MM.1S (cell line): ENCODE measurements around the gene MCHR1.

ENCODE experiments used
- DNase-seq: peaks from one replicate; pipeline ENCODE4 v3.0.0-alpha.2; 2015
- H2AFZ ChIP-seq: fragments of 300-600 bp; sonication (generic); 2 replicates; pipeline ENCODE4 v1.6.0; 2016; ENCODE audit warnings: antibody characterized with exemption, low read length
- H3F3A ChIP-seq: fragments of 300-600 bp; sonication (generic); 2 replicates; pipeline ENCODE4 v1.6.1; 2016; ENCODE audit warnings: mild to moderate bottlenecking, antibody characterized with exemption, low read length, moderate library complexity, mixed read lengths; ENCODE audit not compliant: insufficient read depth
- H3K27ac ChIP-seq: fragments of 300-600 bp; sonication (generic); 2 replicates; pipeline ENCODE4 v1.5.1; 2016; ENCODE audit warnings: mild to moderate bottlenecking, low read length
- H3K27me3 ChIP-seq: fragments of 300-600 bp; sonication (generic); replicated peaks from 2 replicates; pipeline ENCODE4 v1.6.0; 2016; ENCODE audit warnings: low read length; ENCODE audit not compliant: insufficient read depth
- H3K36me3 ChIP-seq: fragments of 300-600 bp; sonication (generic); replicated peaks from 2 replicates; pipeline ENCODE4 v1.6.1; 2016; ENCODE audit warnings: mild to moderate bottlenecking, low read length, mixed read lengths; ENCODE audit not compliant: insufficient read depth
- H3K4me1 ChIP-seq: fragments of 300-600 bp; sonication (generic); 2 replicates; pipeline ENCODE4 v1.6.1; 2016; ENCODE audit warnings: low read length, mixed read lengths
- H3K4me2 ChIP-seq: fragments of 300-600 bp; sonication (generic); 2 replicates; pipeline ENCODE4 v1.6.0; 2016; ENCODE audit warnings: low read depth, low read length
- H3K4me3 ChIP-seq: fragments of 300-600 bp; sonication (generic); 2 replicates; pipeline ENCODE4 v1.5.1; 2016; ENCODE audit warnings: low read length, mixed read lengths
- H3K79me2 ChIP-seq: fragments of 300-600 bp; sonication (generic); 2 replicates; pipeline ENCODE4 v1.6.1; 2016; ENCODE audit warnings: mixed run types, low read length, mixed read lengths
- H3K9ac ChIP-seq: fragments of 300-600 bp; sonication (generic); 2 replicates; pipeline ENCODE4 v1.6.1; 2016; ENCODE audit warnings: low read length, mixed read lengths
- H3K9me2 ChIP-seq: fragments of 300-600 bp; sonication (generic); replicated peaks from 2 replicates; pipeline ENCODE4 v1.6.1; 2016; ENCODE audit warnings: mild to moderate bottlenecking, low read length, mixed read lengths; ENCODE audit not compliant: insufficient read depth
- H3K9me3 ChIP-seq: fragments of 300-600 bp; sonication (generic); replicated peaks from 2 replicates; pipeline ENCODE4 v1.6.1; 2016; ENCODE audit warnings: mild to moderate bottlenecking, low read length, mixed read lengths; ENCODE audit not compliant: insufficient read depth
- H4K20me1 ChIP-seq: fragments of 300-600 bp; sonication (generic); 2 replicates; pipeline ENCODE4 v1.6.1; 2016; ENCODE audit warnings: mild to moderate bottlenecking, low read length, moderate library complexity, mixed read lengths; ENCODE audit not compliant: insufficient read depth
- CTCF ChIP-seq: fragments of 300-600 bp; sonication (generic); IDR thresholded peaks from 2 replicates; pipeline ENCODE4 v1.5.1; 2016; ENCODE audit warnings: antibody characterized with exemption, low read length, mixed read lengths
- EZH2 ChIP-seq: fragments of 300-600 bp; sonication (generic); optimal IDR thresholded peaks from 2 replicates; pipeline ENCODE3; 2017; ENCODE audit warnings: low read depth, mild to moderate bottlenecking, antibody characterized with exemption, low read length, mixed read lengths
- EZH2phosphoT487 ChIP-seq: fragments of 300-600 bp; sonication (generic); IDR thresholded peaks from 2 replicates; pipeline ENCODE4 v1.6.1; 2018; ENCODE audit warnings: antibody characterized with exemption, low read length

MCHR1 gene

GRCh38 chr22:40670058-40670457 is 9.2 kb upstream of the MCHR1 start:
- Histone ChIP-seq H3K4me1 (no peaks in the 10 kb centered on the region), H3K9ac (no peak overlapping the region), H3K36me3 (no peaks in the 10 kb centered on the region), H3K79me2 (no peaks in the 10 kb centered on the region), H3K9me2 (no peaks in the 10 kb centered on the region), H3K9me3 (no peaks in the 10 kb centered on the region), H3K27ac (no peak overlapping the region), H2AFZ (no peak overlapping the region), H3F3A (no peaks in the 10 kb centered on the region), H3K4me3 (no peak overlapping the region), H3K4me2 (no peak overlapping the region), H4K20me1 (no peaks in the 10 kb centered on the region), H3K27me3 (no peaks in the 10 kb centered on the region)
- no peak for DNase-seq
- TF ChIP-seq CTCF: no peak
- TF ChIP-seq EZH2phosphoT487: no peak
- TF ChIP-seq EZH2: no peak

GRCh38 chr22:40671369-40671768 is 7.9 kb upstream of the MCHR1 start:
- Histone ChIP-seq H3K4me3 (no peak overlapping the region), H3K4me1 (no peaks in the 10 kb centered on the region), H3K36me3 (no peaks in the 10 kb centered on the region), H3K27me3 (no peaks in the 10 kb centered on the region), H3K27ac (no peak overlapping the region), H3K4me2 (no peak overlapping the region), H3K9ac (no peak overlapping the region), H4K20me1 (no peaks in the 10 kb centered on the region), H2AFZ (no peak overlapping the region), H3K9me3 (no peaks in the 10 kb centered on the region), H3K79me2 (no peaks in the 10 kb centered on the region), H3F3A (no peaks in the 10 kb centered on the region), H3K9me2 (no peaks in the 10 kb centered on the region)
- DNase-seq: no peak
- no peak for TF ChIP-seq EZH2phosphoT487
- TF ChIP-seq EZH2: no peak
- no peak for TF ChIP-seq CTCF

- TF ChIP-seq EZH2 (no peak), EZH2phosphoT487 (no peak)
- no peak for DNase-seq
- Histone ChIP-seq H3K27ac (no peak overlapping the region), H3K79me2 (no peaks in the 10 kb centered on the region), H3K27me3 (no peaks in the 10 kb centered on the region), H3K9me3 (no peaks in the 10 kb centered on the region), H3K4me2 (no peak overlapping the region), H3K9me2 (no peaks in the 10 kb centered on the region), H3K36me3 (no peaks in the 10 kb centered on the region), H2AFZ (no peak overlapping the region), H4K20me1 (no peaks in the 10 kb centered on the region), H3K4me3 (no peak overlapping the region), H3K9ac (no peak overlapping the region), H3K4me1 (no peaks in the 10 kb centered on the region), H3F3A (no peaks in the 10 kb centered on the region)
These were observed 7.4 kb upstream of the MCHR1 start for GRCh38 chr22:40671796-40672360.

- Histone ChIP-seq H3K36me3 (no peaks in the 10 kb centered on the region), H3K27ac (no peak overlapping the region), H3K4me2 (no peak overlapping the region)
These were observed 6.3 kb upstream of the MCHR1 start for GRCh38 chr22:40673017-40673416.

More at GRCh38 chr22:40673017-40673416, 6.3 kb upstream of the MCHR1 start:
- no peaks in the 10 kb centered on the region for H3K79me2 ChIP-seq
- no peaks in the 10 kb centered on the region for H4K20me1 ChIP-seq
- no peaks in the 10 kb centered on the region for H3K4me1 ChIP-seq
- H3F3A ChIP-seq: no peaks in the 10 kb centered on the region
- H3K9ac ChIP-seq: no peak overlapping the region
- no peak overlapping the region for H2AFZ ChIP-seq
- H3K27me3 ChIP-seq: no peaks in the 10 kb centered on the region
- TF ChIP-seq EZH2phosphoT487 (no peak), EZH2 (no peak), CTCF (no peak)
- no peak for DNase-seq
- no peaks in the 10 kb centered on the region for H3K9me3 ChIP-seq
- H3K9me2 ChIP-seq: no peaks in the 10 kb centered on the region
- no peak overlapping the region for H3K4me3 ChIP-seq
